ENCODE results near the gene KLHL41. TPM values are rescaled to one million over a fixed set of nuclear protein-coding genes. Genes with fewer than 3 reads are reported as not detected.
A peak's percentile ranks its signal among the peaks of the same experiment; 100 is the strongest.
"Not testable (repeated sequence)": the region's sequence is repeated elsewhere in the genome, so short reads cannot be mapped to it uniquely, and the experiment has no call there.

KLHL41 gene
- polyA plus RNA-seq, 12 donors: 942 to 4,505 (median 3,918) TPM

- no peak for DNase-seq
Measured at GRCh38 chr2:169569948-169570347, 60.4 kb downstream of the KLHL41 start.

- DNase-seq: not testable (repeated sequence)
Measured at GRCh38 chr2:169570752-169571151, 61.2 kb downstream of the KLHL41 start.

- no peak for DNase-seq
Measured at GRCh38 chr2:169571571-169571970, 62.1 kb downstream of the KLHL41 start.

GRCh38 chr2:169572189-169572588 lies 62.7 kb downstream of the KLHL41 start:
- DNase-seq: no peak

DNA sequence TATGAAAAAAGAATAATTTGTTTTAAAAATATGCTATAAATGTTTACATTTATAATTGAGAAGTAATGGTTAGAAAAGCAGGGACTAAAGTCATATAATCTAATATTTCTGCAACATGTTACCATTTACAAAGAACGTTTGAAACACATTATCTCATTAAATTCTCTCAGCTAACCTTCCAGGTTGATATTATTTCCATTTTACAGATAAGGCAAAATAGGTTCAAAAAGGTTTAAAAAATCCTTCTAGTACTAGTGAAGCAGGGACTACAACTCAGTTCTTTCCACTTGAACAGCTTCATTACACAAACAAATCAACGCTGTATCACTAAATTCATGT lies 63.3 kb downstream of the KLHL41 start:
- DNase-seq: no peak

- DNase-seq: peak; percentile 89
Measured at GRCh38 chr2:169573160-169573973, 63.9 kb downstream of the KLHL41 start, which contains the start of gene FASTKD1. Gene FASTKD1, minus strand, starts transcription at chr2:169573865. Its CDS starts 1,836 bp downstream, at chr2:169572029.

- no peak for DNase-seq
Measured at GRCh38 chr2:169573974-169574299, 64.4 kb downstream of the KLHL41 start.

- not testable (repeated sequence) for DNase-seq
Measured at GRCh38 chr2:169574539-169574938, 65.0 kb downstream of the KLHL41 start.

GRCh38 chr2:169575264-169575663 lies 65.8 kb downstream of the KLHL41 start:
- not testable (repeated sequence) for DNase-seq

Other genes with a start within 250 kb of the KLHL41 start
- under 1 TPM in 10 of 12 donors, not detected in 2; 0.04 to 1.00 (median 0.28) TPM for gene LRP2, start 147.2 kb upstream of the KLHL41 start, polyA plus RNA-seq (ENCODE audit: insufficient read length in 12 of 12)
- 10 to 100 TPM in 1 of 12 donors, 1 to 10 TPM in 10, not detected in 1; 3.0 to 19.3 (median 4.7) TPM for gene BBS5, start 30.2 kb upstream of the KLHL41 start, polyA plus RNA-seq (ENCODE audit: insufficient read length in 12 of 12)
- 10 to 100 TPM in 11 of 12 donors, not detected in 1; 20.0 to 34.2 (median 27.5) TPM for gene FASTKD1, start 64.2 kb downstream of the KLHL41 start, polyA plus RNA-seq (ENCODE audit: insufficient read length in 12 of 12)
- 100 to 1,000 TPM in 2 of 12 donors, 10 to 100 TPM in 9, not detected in 1; 47.0 to 124 (median 55.9) TPM for gene PPIG, start 74.6 kb downstream of the KLHL41 start, polyA plus RNA-seq (ENCODE audit: insufficient read length in 12 of 12)
- gene CFAP210, start 184.7 kb downstream of the KLHL41 start, polyA plus RNA-seq (ENCODE audit: insufficient read length in 12 of 12): 1 to 10 TPM in 1 of 12 donors, under 1 TPM in 9, not detected in 2; 0.08 to 1.8 (median 0.22) TPM
- 1 to 10 TPM in 10 of 12 donors, not detected in 2; 4.3 to 7.8 (median 6.1) TPM for gene PHOSPHO2, start 184.8 kb downstream of the KLHL41 start, polyA plus RNA-seq (ENCODE audit: insufficient read length in 12 of 12)
- gene KLHL23, start 224.1 kb downstream of the KLHL41 start, polyA plus RNA-seq (ENCODE audit: insufficient read length in 12 of 12): 10 to 100 TPM in 11 of 12 donors, not detected in 1; 18.9 to 44.4 (median 37.7) TPM

Measured in muscle of arm (tissue), 12 donors.